GM12878 (cell line): ENCODE data around the gene PTK7.

Source experiments
- ATF7 ChIP-seq: fragments of 450-650 bp; IDR thresholded peaks from 2 replicates; pipeline ENCODE4 v1.6.1; 2016; ENCODE audit warnings: low read depth, mild to moderate bottlenecking
- BACH1 ChIP-seq: fragments of 450-650 bp; IDR thresholded peaks from 2 replicates; pipeline ENCODE4 v1.6.1; 2017; ENCODE audit warnings: mild to moderate bottlenecking, borderline replicate concordance
- CTCF ChIP-seq, 3 experiments: IDR thresholded peaks in 2 of 3; conservative IDR thresholded peaks in 1 of 3; 2 replicates each; pipeline ENCODE4 v1.5.1; 2011; ENCODE audit warnings: low read depth in 3 of 3, low read length in 3 of 3, mild to moderate bottlenecking in 3 of 3, control low read depth in 2 of 3, moderate library complexity in 2 of 3, inconsistent platforms in 1 of 3, mixed read lengths in 1 of 3; ENCODE audit not compliant: control insufficient read depth in 2 of 3, insufficient read depth in 1 of 3; ENCODE audit errors: extremely low read depth in 1 of 3
- LARP7 ChIP-seq: fragments of 450-650 bp; IDR thresholded peaks from 2 replicates; pipeline ENCODE4 v1.6.1; 2017; ENCODE audit warnings: mild to moderate bottlenecking
- NFYA ChIP-seq: IDR thresholded peaks from 2 replicates; pipeline ENCODE4 v1.6.1; 2011; ENCODE audit warnings: low read depth, mild to moderate bottlenecking, low read length, improper control_type of control experiment, borderline replicate concordance
- RAD21 ChIP-seq: IDR thresholded peaks from 2 replicates; pipeline ENCODE4 v1.6.1; 2011; ENCODE audit warnings: mild to moderate bottlenecking, low read depth, low read length, moderate library complexity; ENCODE audit not compliant: insufficient read depth
- REST ChIP-seq: IDR thresholded peaks from 2 replicates; pipeline ENCODE4 v1.6.1; 2012; ENCODE audit warnings: mild to moderate bottlenecking, low read depth, low read length
- SIX5 ChIP-seq: IDR thresholded peaks from 2 replicates; pipeline ENCODE4 v1.6.1; 2011; ENCODE audit warnings: mild to moderate bottlenecking, low read depth, low read length, moderate library complexity; ENCODE audit not compliant: severe bottlenecking
- SP1 ChIP-seq: IDR thresholded peaks from one replicate; pipeline ENCODE4 v1.6.1; 2011; ENCODE audit warnings: low read depth, low read length
- ZBTB33 ChIP-seq: fragments of 450-650 bp; IDR thresholded peaks from 2 replicates; pipeline ENCODE4 v1.6.1; 2017; ENCODE audit warnings: mild to moderate bottlenecking

- TF ChIP-seq ZBTB33 (no peak), SP1 (no peak), BACH1 (no peak), RAD21 (no peak), CTCF (IDR thresholded peaks at IDR 0.05 in 2 of 3, conservative IDR thresholded peaks at IDR 0.05 in 1 of 3; ENCODE audit: control insufficient read depth in 2 of 3, extremely low read depth in 1 of 3, insufficient read depth in 1 of 3, low read depth in 3 of 3, low read length in 3 of 3) (no peak), LARP7 (no peak), REST (no peak), SIX5 (no peak), ATF7 (no peak), NFYA (no peak)
Measured at GRCh38 chr6:43029120-43029519, 47.0 kb upstream of the PTK7 start.
